DMS 273 (cell line): ENCODE results near the gene PLD1.

ENCODE experiments used
- DNase-seq: peaks from one replicate; lab custom pipeline; 2025; ENCODE audit not compliant: unreplicated experiment; lab: John Stamatoyannopoulos, UW

Gene PLD1

GRCh38 chr3:171797265-171797679, 13.0 kb downstream of the PLD1 start:
- no peak for DNase-seq

- DNase-seq = no peak
Measured at GRCh38 chr3:171796625-171797264, 13.5 kb downstream of the PLD1 start.

- no peak for DNase-seq
Measured at GRCh38 chr3:171792531-171792930, 17.8 kb downstream of the PLD1 start.

- DNase-seq = no peak
Measured at GRCh38 chr3:171791692-171792076, 18.6 kb downstream of the PLD1 start.

GRCh38 chr3:171790898-171791691, 19.2 kb downstream of the PLD1 start:
- DNase-seq = no peak

- DNase-seq = no peak
Measured at GRCh38 chr3:171790574-171790897, 19.7 kb downstream of the PLD1 start.

- DNase-seq = no peak
Measured at GRCh38 chr3:171789759-171790505, 20.4 kb downstream of the PLD1 start.

- DNase-seq = peak; percentile 27
Measured at GRCh38 chr3:171788546-171789351, 21.5 kb downstream of the PLD1 start.

GRCh38 chr3:171786997-171787396, 23.3 kb downstream of the PLD1 start:
- DNase-seq = no peak

- DNase-seq = no peak
Measured at GRCh38 chr3:171784937-171785336, 25.3 kb downstream of the PLD1 start.

GRCh38 chr3:171784387-171784786, 25.9 kb downstream of the PLD1 start:
- DNase-seq = no peak

GRCh38 chr3:171783626-171784025, 26.7 kb downstream of the PLD1 start:
- DNase-seq = no peak

GRCh38 chr3:171783086-171783485, 27.2 kb downstream of the PLD1 start:
- DNase-seq = no peak

GRCh38 chr3:171782617-171783016, 27.7 kb downstream of the PLD1 start:
- DNase-seq = no peak

GRCh38 chr3:171781711-171782127, 28.6 kb downstream of the PLD1 start:
- no peak for DNase-seq

GRCh38 chr3:171778493-171778892, 31.8 kb downstream of the PLD1 start:
- DNase-seq = no peak

GRCh38 chr3:171777596-171777995, 32.7 kb downstream of the PLD1 start:
- no peak for DNase-seq

GRCh38 chr3:171776839-171777583, 33.3 kb downstream of the PLD1 start:
- DNase-seq = no peak

GRCh38 chr3:171776411-171776810, 33.9 kb downstream of the PLD1 start:
- DNase-seq = no peak

GRCh38 chr3:171775943-171776342, 34.3 kb downstream of the PLD1 start:
- DNase-seq = no peak

GRCh38 chr3:171774521-171774920, 35.8 kb downstream of the PLD1 start:
- DNase-seq = no peak
